OCI-LY3 (cell line): ENCODE data around the gene FEM1B.

Source experiments
- H2AFZ ChIP-seq: fragments of 200-600, 300-600 bp; shearing (Covaris generic); 2 replicates; pipeline ENCODE4 v1.6.0; 2014; ENCODE audit warnings: antibody characterized with exemption, low read depth, low read length
- H3K27ac ChIP-seq: fragments of 200-600, 300-600 bp; sonication (generic); 2 replicates; pipeline ENCODE4 v1.5.1; 2014; ENCODE audit warnings: mild to moderate bottlenecking, low read length, moderate library complexity, mixed read lengths
- H3K27me3 ChIP-seq: fragments of 200-600, 300-600 bp; sonication (generic); 2 replicates; pipeline ENCODE4 v1.6.1; 2014; ENCODE audit warnings: low read depth, low read length, mixed read lengths
- H3K36me3 ChIP-seq: fragments of 200-600, 300-600 bp; sonication (generic); replicated peaks from 2 replicates; pipeline ENCODE3; 2014; ENCODE audit warnings: low read depth, low read length, mixed read lengths
- H3K4me1 ChIP-seq: fragments of 300-600, 200-600 bp; sonication (generic); 2 replicates; pipeline ENCODE4 v1.6.1; 2014; ENCODE audit warnings: low read length, mixed read lengths
- H3K4me2 ChIP-seq: fragments of 200-600, 300-600 bp; sonication (generic); 2 replicates; pipeline ENCODE4 v1.6.1; 2014; ENCODE audit warnings: low read length, mixed read lengths
- H3K4me3 ChIP-seq: fragments of 300-600, 200-600 bp; sonication (generic); 2 replicates; pipeline ENCODE4 v1.5.1; 2014; ENCODE audit warnings: antibody characterized with exemption, mild to moderate bottlenecking, low read length, moderate library complexity
- H3K79me2 ChIP-seq: fragments of 300-600, 200-600 bp; shearing (Covaris generic); 2 replicates; pipeline ENCODE4 v1.6.1; 2014; ENCODE audit warnings: mild to moderate bottlenecking, low read length, mixed read lengths
- H3K9ac ChIP-seq: fragments of 300-600, 200-600 bp; shearing (Covaris generic); 2 replicates; pipeline ENCODE4 v1.6.0; 2014; ENCODE audit warnings: mild to moderate bottlenecking, low read length, moderate library complexity
- H3K9me3 ChIP-seq: fragments of 200-600, 300-600 bp; shearing (Covaris generic); 2 replicates; pipeline ENCODE4 v1.6.1; 2014; ENCODE audit warnings: low read length, mixed read lengths; ENCODE audit not compliant: insufficient read depth
- H4K20me1 ChIP-seq: fragments of 200-600, 300-600 bp; sonication (generic); 2 replicates; pipeline ENCODE4 v1.6.1; 2016; ENCODE audit warnings: low read length, mixed read lengths; ENCODE audit not compliant: insufficient read depth
- CTCF ChIP-seq: fragments of 200-600, 300-600 bp; sonication (generic); IDR thresholded peaks from 2 replicates; pipeline ENCODE4 v1.5.1; 2014; ENCODE audit warnings: antibody characterized with exemption, low read length, low read depth
- EZH2phosphoT487 ChIP-seq: fragments of 200-600 bp; shearing (Covaris generic); IDR thresholded peaks from 2 replicates; pipeline ENCODE4 v1.6.1; 2018; ENCODE audit warnings: antibody characterized with exemption, mixed run types, low read depth

The FEM1B gene

DNA sequence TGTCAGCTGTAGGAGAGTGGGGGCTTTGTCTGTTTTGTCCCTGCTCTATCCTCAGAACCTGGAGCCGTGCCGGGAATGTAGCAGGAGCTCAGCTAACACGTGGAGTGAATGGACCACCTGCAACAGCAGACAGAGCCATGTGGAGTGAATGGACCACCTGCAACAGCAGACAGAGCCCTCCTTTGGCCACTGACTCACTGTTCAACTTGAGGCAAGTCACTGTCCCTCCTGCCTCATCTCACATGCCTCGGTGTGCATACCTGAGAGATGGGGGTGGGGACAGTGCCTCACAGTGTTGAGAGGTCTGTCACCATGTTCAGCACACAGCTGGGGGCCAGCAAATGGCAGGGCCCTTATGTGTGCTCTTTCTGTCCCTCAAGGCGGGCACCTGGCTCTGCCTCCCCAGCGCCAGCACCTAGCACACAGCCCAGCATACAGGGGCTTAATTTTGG lies 27.9 kb downstream of the FEM1B start:
- no peaks in the 10 kb centered on the region for H3K9me3 ChIP-seq
- H3K79me2 ChIP-seq: no peaks in the 10 kb centered on the region
- H3K36me3 ChIP-seq: peaks cover 4% of the 10 kb centered on the region
- peaks cover 5% of the 10 kb centered on the region for H3K4me1 ChIP-seq
- no peak overlapping the region for H2AFZ ChIP-seq
- no peaks in the 10 kb centered on the region for H4K20me1 ChIP-seq
- no peak overlapping the region for H3K4me2 ChIP-seq
- TF ChIP-seq CTCF (no peak), EZH2phosphoT487 (no peak)
- H3K4me3 ChIP-seq: no peak overlapping the region
- no peak overlapping the region for H3K27ac ChIP-seq
- H3K27me3 ChIP-seq: no peaks in the 10 kb centered on the region
- no peak overlapping the region for H3K9ac ChIP-seq

DNA sequence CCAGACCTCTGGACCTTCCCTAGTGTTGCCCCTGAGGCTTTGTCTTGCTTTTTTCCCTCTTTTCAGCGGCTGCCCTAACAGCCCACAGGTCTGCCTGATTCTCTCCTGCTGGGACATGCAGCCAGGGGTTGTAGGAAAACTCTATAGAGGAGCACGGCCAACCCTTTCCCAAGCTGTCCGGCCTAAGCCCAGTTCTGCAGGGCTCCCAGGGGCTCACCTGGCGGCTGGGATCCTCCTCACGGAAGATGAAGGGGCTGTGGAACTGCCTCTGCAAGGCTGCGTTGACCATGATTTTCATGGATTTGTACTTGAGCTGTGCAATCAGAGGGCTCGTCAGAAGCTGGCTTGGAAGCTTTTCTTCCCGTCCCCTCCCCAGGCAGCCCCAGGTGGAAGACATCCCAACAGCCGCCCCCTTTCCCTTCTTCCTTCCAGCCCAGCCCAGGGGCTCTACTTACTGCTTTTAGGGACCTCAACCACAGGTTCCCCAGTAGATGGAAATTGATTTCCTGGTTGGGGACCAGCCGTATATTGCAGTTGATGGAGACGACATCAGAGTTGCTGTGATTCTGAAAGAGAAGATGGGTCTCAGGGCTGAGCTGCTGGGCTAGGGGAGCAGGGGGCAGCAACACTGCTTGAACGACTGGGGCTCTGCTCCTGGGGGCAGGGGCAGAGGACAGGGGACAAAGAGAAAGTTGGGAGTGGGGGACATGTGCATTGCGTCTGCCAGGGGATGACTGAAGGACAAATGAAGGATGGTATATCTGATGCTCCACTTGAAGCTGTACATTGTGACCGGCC lies 29.8 kb downstream of the FEM1B start:
- Histone ChIP-seq H3K9me3 (no peaks in the 10 kb centered on the region), H3K4me1 (peaks cover 11% of the 10 kb centered on the region), H3K9ac (no peak overlapping the region), H3K79me2 (no peaks in the 10 kb centered on the region), H3K4me3 (no peak overlapping the region), H3K36me3 (no peaks in the 10 kb centered on the region), H3K4me2 (no peak overlapping the region), H4K20me1 (no peaks in the 10 kb centered on the region), H3K27ac (no peak overlapping the region), H2AFZ (no peak overlapping the region), H3K27me3 (no peaks in the 10 kb centered on the region)
- TF ChIP-seq EZH2phosphoT487: no peak
- TF ChIP-seq CTCF: no peak

- Histone ChIP-seq H3K9me3 (no peaks in the 10 kb centered on the region), H3K27ac (no peak overlapping the region), H3K79me2 (no peaks in the 10 kb centered on the region), H3K9ac (no peak overlapping the region), H3K4me3 (no peak overlapping the region), H2AFZ (no peak overlapping the region), H3K4me2 (no peak overlapping the region), H3K4me1 (peaks cover 11% of the 10 kb centered on the region), H3K27me3 (no peaks in the 10 kb centered on the region), H3K36me3 (no peaks in the 10 kb centered on the region), H4K20me1 (no peaks in the 10 kb centered on the region)
- TF ChIP-seq CTCF: no peak
- no peak for TF ChIP-seq EZH2phosphoT487
Observed at GRCh38 chr15:68309024-68309423, 31.5 kb downstream of the FEM1B start.

- peak overlapping the region; percentile 67 for H2AFZ ChIP-seq
Observed at GRCh38 chr15:68310178-68310803, 32.7 kb downstream of the FEM1B start.

More at GRCh38 chr15:68310178-68310803, 32.7 kb downstream of the FEM1B start:
- H3K4me3 ChIP-seq: no peak overlapping the region
- H3K79me2 ChIP-seq: no peaks in the 10 kb centered on the region
- TF ChIP-seq EZH2phosphoT487 (no peak), CTCF (no peak)
- no peaks in the 10 kb centered on the region for H3K27me3 ChIP-seq
- peaks cover 11% of the 10 kb centered on the region for H3K4me1 ChIP-seq
- no peak overlapping the region for H3K27ac ChIP-seq
- H4K20me1 ChIP-seq: no peaks in the 10 kb centered on the region
- H3K9me3 ChIP-seq: no peaks in the 10 kb centered on the region
- peak overlapping the region; percentile 32; the same call in 1 of the 2 replicates for H3K4me2 ChIP-seq
- H3K9ac ChIP-seq: no peak overlapping the region
- no peaks in the 10 kb centered on the region for H3K36me3 ChIP-seq
